Measurements from ENCODE around the gene ITPKA.

- TF ChIP-seq POLR2A (IDR thresholded peaks at IDR 0.05; ENCODE audit: low read depth, low read length) (no peak), POLR2AphosphoS5 (IDR thresholded peaks at IDR 0.05; ENCODE audit: low read depth, low read length) (no peak), TAF1 (IDR thresholded peaks at IDR 0.05; ENCODE audit: borderline replicate concordance, low read depth, low read length) (no peak)
Measured at GRCh38 chr15:41490355-41490754, 3.3 kb upstream of the ITPKA start.

Measured in GM12892 (cell line).